Tibial artery (tissue), 4 donors: ENCODE measurements around the gene TRPM3.

ENCODE experiments used
- DNase-seq, 2 donors: peaks; one replicate each; pipeline ENCODE4 v3.0.0-alpha.2; 2019
- H3K27ac ChIP-seq, 2 donors: fragments of 200-600 bp; sonication (generic) in 1 of 2; 1 replicate in 1 of 2; 2 replicates in 1 of 2; pipeline ENCODE4 v1.5.1; 2018 to 2019; ENCODE audit warnings: mild to moderate bottlenecking in 1 of 2
- H3K27me3 ChIP-seq, 2 donors: fragments of 200-600 bp; sonication (generic) in 1 of 2; one replicate each; pipeline versions ENCODE4 v1.5.1 to v1.6.0; 2016 to 2019
- H3K36me3 ChIP-seq, 3 donors: fragments of 200-600 bp; sonication (generic) in 2 of 3; one replicate each; pipeline ENCODE4 v1.5.1; 2016 to 2019; ENCODE audit warnings: mild to moderate bottlenecking in 2 of 3
- H3K4me1 ChIP-seq, 4 donors: fragments of 200-600 bp; sonication (generic) in 2 of 4; 1 replicate in 3 of 4; 2 replicates in 1 of 4; pipeline ENCODE4 v1.5.1; 2016 to 2019
- H3K4me3 ChIP-seq, 2 donors: fragments of 200-600 bp; sonication (generic) in 1 of 2; 1 replicate in 1 of 2; 2 replicates in 1 of 2; pipeline ENCODE4 v1.5.1; 2018 to 2019; ENCODE audit warnings: mild to moderate bottlenecking in 2 of 2
- H3K9me3 ChIP-seq, 3 donors: fragments of 200-600 bp; sonication (generic) in 1 of 3; one replicate each; pipeline ENCODE4 v1.5.1; 2016 to 2019
- CTCF ChIP-seq, 2 experiments: fragments of 200-600 bp in 1 of 2; fragments of 450-650 bp in 1 of 2; IDR thresholded peaks; one replicate each; pipeline ENCODE4 v1.5.1; 2017 to 2019; ENCODE audit warnings: antibody characterized with exemption in 2 of 2, mild to moderate bottlenecking in 1 of 2, moderate library complexity in 1 of 2
- intact Hi-C: fragments of 100-400 bp; cut with DNase I; formaldehyde crosslinking; loops from one replicate; pipeline ENCODE4 v1.15.0; 2023; ENCODE audit warnings: low total_unique reads

TRPM3 gene

GRCh38 chr9:71146511-71146910 is 25.1 kb upstream of the TRPM3 start:
- no peak overlapping the region for H3K27ac ChIP-seq
- no peaks in the 10 kb centered on the region for H3K27me3 ChIP-seq

GRCh38 chr9:71145179-71145578 is 23.8 kb upstream of the TRPM3 start:
- TF ChIP-seq CTCF (IDR thresholded peaks at IDR 0.05), result no peak

More at GRCh38 chr9:71146511-71146910, 25.1 kb upstream of the TRPM3 start:
- intact Hi-C loops, result no loop called here
- H3K4me3 ChIP-seq, result no peak overlapping the region
- H3K9me3 ChIP-seq, result peaks cover 0 to 6% (median 0%) of the 10 kb centered on the region in 3 donors
- H3K36me3 ChIP-seq, result no peaks in the 10 kb centered on the region
- no peak for DNase-seq
- TF ChIP-seq CTCF (IDR thresholded peaks at IDR 0.05), result no peak
- no peaks in the 10 kb centered on the region for H3K4me1 ChIP-seq

GRCh38 chr9:71144495-71144894 is 23.1 kb upstream of the TRPM3 start:
- H3K4me3 ChIP-seq, result no peak overlapping the region
- no peaks in the 10 kb centered on the region for H3K27me3 ChIP-seq
- H3K36me3 ChIP-seq, result no peaks in the 10 kb centered on the region
- H3K27ac ChIP-seq, result no peak overlapping the region
- H3K4me1 ChIP-seq, result no peaks in the 10 kb centered on the region
- H3K9me3 ChIP-seq, result peaks cover 0 to 6% (median 0%) of the 10 kb centered on the region in 3 donors
- intact Hi-C loops, result no loop called here
- DNase-seq, result no peak
- no peak for TF ChIP-seq CTCF (IDR thresholded peaks at IDR 0.05)

More at GRCh38 chr9:71145179-71145578, 23.8 kb upstream of the TRPM3 start:
- Histone ChIP-seq H3K36me3 (no peaks in the 10 kb centered on the region), H3K9me3 (peaks cover 0 to 6% (median 0%) of the 10 kb centered on the region in 3 donors), H3K4me1 (no peaks in the 10 kb centered on the region), H3K27me3 (no peaks in the 10 kb centered on the region), H3K27ac (no peak overlapping the region), H3K4me3 (no peak overlapping the region)
- intact Hi-C loops, result no loop called here
- DNase-seq, result no peak

- Histone ChIP-seq H3K9me3 (no peaks in the 10 kb centered on the region), H3K4me3 (no peak overlapping the region), H3K36me3 (no peaks in the 10 kb centered on the region), H3K4me1 (no peaks in the 10 kb centered on the region), H3K27ac (no peak overlapping the region), H3K27me3 (no peaks in the 10 kb centered on the region)
- intact Hi-C loops, result no loop called here
- no peak for TF ChIP-seq CTCF (IDR thresholded peaks at IDR 0.05)
- DNase-seq, result no peak
Measured at GRCh38 chr9:71136696-71137095, 15.3 kb upstream of the TRPM3 start.

- TF ChIP-seq CTCF (IDR thresholded peaks at IDR 0.05), result no peak
- intact Hi-C loops, result no loop called here
- no peaks in the 10 kb centered on the region for H3K36me3 ChIP-seq
- no peaks in the 10 kb centered on the region for H3K9me3 ChIP-seq
- no peak for DNase-seq
- no peak overlapping the region for H3K27ac ChIP-seq
- H3K27me3 ChIP-seq, result no peaks in the 10 kb centered on the region
- no peaks in the 10 kb centered on the region for H3K4me1 ChIP-seq
- H3K4me3 ChIP-seq, result no peak overlapping the region
Measured at GRCh38 chr9:71131145-71131544, 9.7 kb upstream of the TRPM3 start.

- no peaks in the 10 kb centered on the region for H3K9me3 ChIP-seq
- no peaks in the 10 kb centered on the region for H3K4me1 ChIP-seq
- no peaks in the 10 kb centered on the region for H3K36me3 ChIP-seq
- DNase-seq, result no peak
- no peaks in the 10 kb centered on the region for H3K27me3 ChIP-seq
- H3K4me3 ChIP-seq, result no peak overlapping the region
- intact Hi-C loops, result no loop called here
- H3K27ac ChIP-seq, result no peak overlapping the region
- TF ChIP-seq CTCF (IDR thresholded peaks at IDR 0.05), result no peak
Measured at GRCh38 chr9:71130521-71130920, 9.1 kb upstream of the TRPM3 start.
